IPS DF 4.7 (cell line): ENCODE data around the gene ETFDH.
"Not testable (repeated sequence)": the region's sequence is repeated elsewhere in the genome, so short reads cannot be mapped to it uniquely, and the experiment has no call there.

Experiments
- DNase-seq: peaks from one replicate; pipeline ENCODE4 v3.0.0-alpha.2; 2013; ENCODE audit warnings: low spot score; ENCODE audit errors: extremely low read depth

Gene ETFDH

DNA sequence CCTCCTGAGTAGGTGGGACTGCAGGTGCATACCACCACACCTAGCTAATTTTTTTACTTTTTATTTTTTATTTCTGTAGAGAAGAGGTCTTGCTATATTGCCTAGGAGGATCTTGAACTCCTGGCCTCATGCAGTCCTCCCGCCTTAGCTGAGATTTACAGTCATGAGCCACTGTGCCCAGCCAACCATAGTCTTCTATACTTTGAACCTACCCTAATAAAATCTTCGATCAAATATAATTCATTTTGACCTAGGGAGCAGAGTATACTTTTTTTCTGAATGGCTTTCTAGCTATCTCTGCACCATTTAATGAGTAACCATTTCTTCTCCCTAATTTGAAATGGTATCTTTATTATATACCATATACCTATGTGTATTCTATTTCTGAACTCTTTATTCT, 6.7 kb downstream of the ETFDH start:
- DNase-seq = no peak

DNA sequence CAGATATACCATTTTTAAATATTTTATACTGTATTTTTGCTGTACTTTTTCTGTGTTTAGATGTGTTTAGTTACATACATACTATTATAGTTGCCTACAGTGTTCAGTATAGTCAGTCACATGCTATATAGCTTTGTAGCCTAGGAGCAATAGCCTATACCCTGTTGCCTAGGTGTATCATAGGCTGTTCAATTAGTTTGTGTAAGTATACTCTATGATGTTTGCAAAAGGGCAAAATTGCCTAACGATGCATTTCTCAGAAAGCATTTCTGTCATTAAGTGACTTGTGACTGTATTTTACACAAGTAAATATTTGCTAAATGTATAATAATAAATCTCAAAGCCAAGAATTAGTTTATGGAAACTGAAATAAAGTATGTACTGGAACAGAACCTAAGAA, 9.5 kb downstream of the ETFDH start:
- DNase-seq = no peak

DNA sequence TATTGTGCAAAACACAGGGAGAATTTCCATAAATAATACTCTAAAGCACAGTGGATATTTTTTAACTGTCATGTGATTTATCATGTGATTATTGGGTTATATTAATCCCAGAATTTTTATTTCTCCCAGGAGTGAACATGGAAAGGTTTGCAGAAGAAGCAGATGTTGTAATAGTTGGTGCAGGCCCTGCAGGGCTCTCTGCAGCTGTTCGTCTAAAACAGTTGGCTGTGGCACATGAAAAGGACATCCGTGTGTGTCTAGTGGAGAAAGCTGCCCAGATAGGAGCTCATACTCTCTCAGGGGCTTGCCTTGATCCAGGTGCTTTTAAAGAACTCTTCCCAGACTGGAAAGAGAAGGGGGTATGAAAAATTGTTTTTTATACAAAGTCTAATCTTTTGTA, 10.0 kb downstream of the ETFDH start:
- DNase-seq = no peak

DNA sequence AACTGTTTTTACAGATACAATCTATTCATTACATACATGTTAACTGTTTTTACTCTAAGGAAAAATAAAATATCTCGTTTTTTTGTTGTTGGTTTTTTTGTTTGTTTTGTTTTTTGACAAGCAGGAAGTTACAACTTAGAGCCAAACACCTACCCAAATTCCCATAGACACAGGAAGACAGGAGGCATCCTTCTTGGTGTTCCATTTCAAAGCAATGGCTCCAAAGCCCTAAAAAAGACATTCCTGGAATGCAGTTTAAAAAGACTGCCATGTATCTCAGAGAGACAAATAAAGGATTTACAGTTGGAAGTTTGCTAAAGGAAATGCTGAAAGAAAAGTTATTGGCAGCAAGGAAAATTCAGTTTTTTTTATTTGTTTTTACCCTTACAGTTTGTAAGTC, 16.7 kb downstream of the ETFDH start:
- DNase-seq = no peak

DNA sequence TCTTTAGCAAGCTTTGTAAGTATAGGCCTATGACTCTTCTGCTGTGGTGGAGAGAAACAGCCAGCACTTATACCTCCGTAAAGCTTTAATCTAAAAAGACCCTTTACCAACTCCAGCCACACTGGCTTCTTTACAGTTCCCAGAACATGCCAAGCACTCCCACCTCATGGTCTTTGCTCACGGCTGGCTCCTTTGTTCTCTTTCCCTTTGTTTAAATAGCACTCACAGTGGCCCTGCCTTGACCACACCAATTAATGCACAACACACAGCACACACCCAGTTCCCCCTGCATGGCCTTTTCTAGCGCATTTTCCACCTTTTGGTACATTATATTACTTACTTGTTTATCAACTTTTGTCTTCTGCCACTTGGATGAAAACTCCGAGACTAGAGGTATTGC, 32.2 kb downstream of the ETFDH start:
- no peak for DNase-seq

DNA sequence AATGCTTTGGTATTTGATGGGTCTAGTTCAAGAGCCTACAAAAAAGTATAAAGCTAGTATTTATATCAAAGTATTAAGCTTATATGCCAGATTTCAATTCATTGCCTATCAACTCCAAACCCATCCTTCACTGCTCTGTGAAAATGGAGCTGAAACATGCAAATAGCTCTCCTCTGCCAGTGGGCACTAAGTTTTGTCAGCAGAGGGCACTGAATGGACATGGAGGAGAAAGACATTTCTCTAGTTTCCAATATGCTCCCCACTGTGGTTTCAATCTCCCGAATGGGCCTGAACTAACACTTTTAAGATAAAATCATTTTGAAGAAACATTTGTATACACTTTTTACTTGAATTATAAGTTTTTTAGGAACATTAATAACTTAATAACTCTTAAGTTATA, 38.7 kb downstream of the ETFDH start:
- no peak for DNase-seq

DNA sequence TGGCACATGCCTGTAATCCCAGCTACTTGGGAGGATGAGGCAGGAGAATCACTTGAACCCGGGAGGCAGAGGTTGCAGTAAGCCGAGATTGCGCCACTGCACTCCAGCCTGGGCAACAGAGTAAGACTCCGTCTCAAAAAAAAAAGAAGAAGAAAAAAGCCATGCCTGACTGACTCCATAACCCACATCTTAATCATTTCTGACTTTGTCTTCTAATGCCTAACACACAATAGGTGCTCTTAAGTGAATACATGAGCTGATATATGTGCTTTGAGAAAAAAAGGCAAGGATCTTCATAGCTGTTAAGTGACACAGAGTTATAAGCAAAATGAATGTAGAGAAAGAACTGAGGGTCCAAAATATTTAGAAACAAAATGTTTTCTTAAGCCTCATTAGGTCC, 40.5 kb downstream of the ETFDH start:
- not testable (repeated sequence) for DNase-seq

DNA sequence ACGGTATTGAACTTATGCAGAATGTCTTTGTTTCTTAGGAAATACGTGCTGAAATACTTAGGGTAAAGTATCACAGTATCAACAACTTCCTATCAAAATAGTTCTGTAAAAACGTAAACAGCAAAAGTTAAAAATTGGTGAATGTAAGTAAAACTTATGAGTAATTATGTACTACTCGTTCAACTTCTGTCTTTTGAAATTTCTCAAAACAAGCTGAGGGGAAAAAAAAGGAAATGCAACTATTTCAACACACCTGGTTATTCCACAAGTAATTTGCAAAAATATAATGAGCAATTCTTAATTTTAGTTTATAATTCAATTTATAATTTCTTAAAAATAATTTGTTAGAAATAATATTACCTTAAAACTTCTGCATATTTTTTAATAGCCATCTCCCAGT, 42.8 kb downstream of the ETFDH start:
- no peak for DNase-seq

DNA sequence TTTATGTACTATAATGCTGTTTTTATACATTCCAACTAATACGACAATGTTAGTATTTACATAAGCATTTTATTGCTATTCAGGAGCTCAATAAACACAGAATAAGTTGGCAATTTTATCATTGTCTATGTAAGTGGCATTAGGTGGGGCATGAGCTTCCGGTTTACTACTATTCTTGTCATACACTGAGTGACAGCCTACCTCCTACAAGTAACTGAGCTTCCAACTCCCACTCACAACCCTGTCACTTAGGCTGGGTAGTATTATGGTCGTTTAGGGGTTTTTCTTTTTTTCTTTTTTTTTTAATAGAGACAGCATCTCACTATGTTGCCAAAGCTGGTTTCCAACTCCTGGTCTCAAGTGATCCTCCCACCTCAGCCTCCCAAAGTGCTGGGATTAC, 43.7 kb downstream of the ETFDH start:
- no peak for DNase-seq

DNA sequence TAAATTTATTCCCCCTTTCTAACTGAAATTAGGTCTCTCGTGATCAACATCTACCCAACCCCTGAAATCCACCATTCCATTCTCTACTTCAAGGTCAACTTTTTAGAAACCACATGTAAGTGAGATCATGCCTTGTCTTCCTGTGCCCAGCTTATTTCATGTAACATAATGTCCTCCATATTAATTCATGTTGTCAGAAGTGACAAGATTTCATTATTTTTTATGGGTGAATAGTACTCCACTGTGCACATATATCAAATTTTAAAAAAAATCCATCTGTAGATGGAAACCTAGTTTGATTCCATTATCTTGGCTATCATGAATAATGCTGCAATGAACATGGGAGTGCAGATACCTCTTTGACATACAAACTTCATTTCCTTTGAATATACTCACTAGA, 49.6 kb downstream of the ETFDH start:
- no peak for DNase-seq

DNA sequence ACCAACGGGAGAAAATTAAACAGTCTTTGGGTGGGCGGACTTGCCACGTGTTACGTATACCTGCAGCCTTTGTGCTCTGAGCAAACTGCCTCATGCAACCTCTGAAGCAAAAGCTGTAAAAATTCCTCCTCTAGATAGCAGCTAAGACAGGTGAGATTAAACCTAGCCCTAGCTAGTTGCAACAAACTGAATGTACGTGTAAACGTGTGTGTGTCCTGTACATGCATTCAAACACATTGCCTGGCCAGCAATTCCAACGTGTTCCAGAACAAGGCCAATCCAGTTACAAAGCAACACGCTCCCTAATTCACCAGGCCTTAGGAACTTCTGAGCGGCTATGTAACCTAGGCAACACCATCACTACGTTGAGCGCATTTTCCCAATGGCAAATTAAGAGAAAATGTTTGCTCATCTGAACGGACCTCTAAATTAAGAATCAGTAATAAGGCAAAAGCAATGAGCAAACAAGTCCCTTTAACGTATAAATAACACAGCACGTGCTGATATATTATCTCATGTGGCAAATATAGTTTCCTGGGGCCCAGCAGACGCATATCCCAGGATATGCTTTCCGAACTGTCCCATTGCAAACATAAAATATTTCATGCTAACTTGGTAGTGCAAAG, 50.3 kb downstream of the ETFDH start:
- no peak for DNase-seq

DNA sequence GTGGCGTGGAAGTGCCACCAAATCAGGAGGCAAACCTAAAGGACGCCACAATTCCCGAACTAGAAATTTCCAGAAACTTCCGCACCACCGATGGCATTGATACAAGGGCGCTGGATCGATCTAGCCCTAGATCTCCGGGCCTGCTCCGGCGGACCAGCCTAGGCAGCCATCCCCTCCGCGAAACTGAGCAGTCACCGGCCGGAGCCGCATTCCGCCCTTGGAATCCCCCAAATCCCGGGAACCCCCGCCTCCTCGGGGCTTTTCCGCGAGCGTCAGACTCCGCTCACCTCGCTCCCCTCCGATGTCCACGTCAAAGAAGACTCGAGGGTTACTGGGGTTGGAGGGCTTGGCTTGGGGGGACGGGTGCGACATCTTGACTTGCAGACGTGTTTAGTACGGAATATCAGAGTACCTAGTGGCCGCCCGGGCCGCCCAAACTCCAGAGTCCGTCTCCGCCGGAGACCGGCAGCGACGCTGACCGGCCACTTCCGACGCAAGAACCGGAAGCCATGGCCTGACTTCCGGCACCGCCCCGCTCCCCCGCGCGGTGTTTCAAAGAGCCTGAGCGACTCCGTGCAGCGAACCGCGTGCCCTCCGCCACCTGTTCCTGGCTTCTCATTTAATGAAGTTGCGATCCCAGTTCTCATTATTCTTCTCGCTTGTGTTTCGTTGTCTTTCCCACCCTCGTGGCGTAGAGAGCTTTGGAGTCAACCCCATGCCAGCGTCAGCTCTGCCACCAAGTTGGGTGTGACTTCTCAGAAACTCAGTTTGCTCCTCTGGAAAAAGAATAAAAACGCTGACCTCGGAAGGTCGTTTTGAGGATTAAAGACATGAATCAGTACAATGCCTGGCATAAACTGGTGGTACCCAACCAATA, 51.1 kb downstream of the ETFDH start, which contains the start of gene PPID:
TSS of gene PPID (minus strand) at position 480 of the 877 bp plus-strand sequence. CDS start at position 372, 108 bp downstream.
- DNase-seq = peak; percentile 38

DNA sequence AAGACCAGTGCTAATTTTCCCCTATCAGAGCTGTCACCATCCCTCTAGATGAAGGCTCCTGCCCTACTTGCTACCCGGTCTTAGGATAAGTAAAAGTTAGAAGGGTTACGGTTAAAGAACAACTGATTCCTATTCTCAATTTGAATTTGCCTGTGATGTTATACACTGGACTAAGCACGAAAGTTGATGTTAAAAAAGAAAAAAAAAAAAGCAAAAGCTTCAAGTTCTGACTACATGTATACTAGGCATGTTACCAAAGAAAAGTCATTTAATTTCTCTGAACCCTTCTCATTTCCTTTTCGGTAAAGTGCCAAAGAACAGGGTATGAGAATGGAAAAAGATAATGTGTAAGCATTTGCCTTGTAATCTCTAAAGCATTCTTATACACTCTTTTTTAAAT, 52.5 kb downstream of the ETFDH start:
- no peak for DNase-seq

DNA sequence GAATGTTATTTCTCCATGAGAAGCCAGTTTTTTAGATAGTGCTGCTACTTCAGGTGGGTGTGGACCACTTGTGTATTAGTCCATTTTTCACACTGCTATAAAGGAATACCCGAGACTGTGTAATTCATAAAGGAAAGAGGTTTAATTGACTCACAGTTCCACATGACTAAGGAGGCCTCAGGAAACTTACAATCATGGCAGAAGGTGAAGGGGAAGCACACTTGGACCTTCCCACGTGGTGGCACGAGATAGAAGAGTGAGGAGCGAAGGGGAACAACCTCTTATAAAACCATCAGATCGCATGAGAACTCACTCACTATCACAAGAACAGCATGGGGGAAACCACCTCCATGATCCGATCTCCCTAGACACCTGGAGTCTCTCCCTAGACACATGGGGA, 54.5 kb downstream of the ETFDH start:
- no peak for DNase-seq

DNA sequence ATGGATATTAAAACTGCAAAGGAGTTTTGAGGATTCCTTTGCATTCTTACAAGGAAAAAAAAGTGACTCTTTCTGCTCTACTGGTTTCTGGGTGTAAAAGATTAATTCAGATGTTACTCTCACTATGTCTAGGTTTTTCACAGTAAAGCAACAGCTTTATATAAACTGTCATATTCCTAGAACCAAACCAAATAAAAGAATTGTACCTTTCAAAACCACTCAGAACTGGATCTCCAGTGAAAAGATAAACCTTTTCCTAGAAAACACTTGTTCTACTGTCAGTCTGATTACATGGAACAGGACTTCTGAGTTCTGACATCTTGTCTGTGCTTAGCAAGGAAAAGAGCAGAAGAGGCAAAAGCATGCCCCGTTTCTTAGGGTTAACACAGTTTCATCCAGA, 56.1 kb downstream of the ETFDH start:
- DNase-seq = no peak

DNA sequence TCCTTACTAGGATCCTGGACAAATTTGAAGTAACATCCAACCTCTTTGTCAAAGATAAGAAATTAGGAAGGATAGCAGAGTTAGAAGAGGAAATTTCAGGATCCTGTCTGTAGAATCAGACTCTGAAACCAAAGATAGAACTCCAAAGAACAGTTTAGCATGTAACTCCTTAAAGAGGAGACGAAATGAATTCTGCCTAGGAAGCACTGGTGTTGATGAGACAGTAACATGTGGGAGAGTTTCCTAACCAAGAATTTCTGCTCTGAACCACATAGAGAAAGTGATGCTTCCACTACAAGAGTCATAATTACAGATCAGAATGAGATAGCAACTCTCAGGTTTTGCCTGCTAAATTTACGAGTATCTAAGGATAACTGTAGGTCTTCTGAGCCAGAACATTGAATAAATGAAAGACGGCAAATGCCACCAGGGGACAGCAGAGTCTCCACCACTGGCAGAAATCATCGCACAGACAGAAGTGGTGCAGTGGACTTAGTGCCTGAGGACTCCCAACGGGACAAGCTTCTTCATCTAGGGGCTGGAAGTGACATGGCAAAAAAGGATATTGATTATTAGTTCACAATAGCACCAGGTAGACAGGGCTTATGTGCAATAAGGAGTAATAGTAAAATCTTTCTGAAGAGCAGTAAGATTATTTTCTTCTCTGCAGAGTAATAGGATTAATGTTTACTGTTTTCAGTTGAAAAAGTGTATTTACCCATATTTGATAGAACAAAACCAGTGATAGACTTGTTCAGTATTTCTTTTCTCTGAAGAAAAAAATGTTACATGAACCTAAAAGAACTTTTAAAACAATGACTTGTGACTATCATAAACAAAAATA, 57.8 kb downstream of the ETFDH start:
- DNase-seq = no peak

DNA sequence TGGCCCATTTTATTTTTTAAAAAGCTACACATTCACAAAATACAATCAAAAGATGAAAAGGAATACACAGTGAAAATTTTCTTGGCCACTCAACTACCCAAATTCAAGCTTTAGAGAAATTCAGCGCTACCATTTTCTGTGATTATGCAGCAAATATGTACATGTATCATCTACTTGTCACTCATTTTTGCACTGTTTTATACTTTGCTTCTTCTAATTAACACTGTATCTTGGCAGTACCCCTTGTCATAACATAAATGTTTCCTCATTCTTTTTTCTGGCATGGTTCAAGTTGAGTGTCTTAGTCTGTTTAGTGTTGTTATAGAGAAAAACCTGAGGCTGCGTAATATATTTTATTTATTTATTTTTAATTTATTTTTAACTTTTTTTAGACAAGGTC, 66.8 kb downstream of the ETFDH start:
- no peak for DNase-seq

DNA sequence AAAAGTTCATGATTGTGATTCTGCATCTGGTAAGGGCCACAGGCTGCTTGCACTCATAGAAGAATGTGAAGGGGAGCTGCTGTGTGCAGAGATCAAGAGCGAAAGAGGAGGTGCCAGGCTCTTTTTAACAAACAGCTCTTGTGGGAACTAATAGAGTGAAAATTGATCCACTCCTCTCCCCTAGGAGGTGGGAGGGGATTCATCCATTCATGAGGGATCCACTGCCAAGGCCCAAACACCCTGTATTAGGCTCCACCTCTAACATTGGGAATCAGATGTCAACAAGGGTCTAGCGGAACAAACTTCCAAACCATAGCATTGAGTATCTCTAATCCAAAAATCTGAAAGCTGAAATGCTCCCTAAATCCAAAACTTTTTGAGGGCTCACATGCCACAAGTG, 67.5 kb downstream of the ETFDH start:
- no peak for DNase-seq

DNA sequence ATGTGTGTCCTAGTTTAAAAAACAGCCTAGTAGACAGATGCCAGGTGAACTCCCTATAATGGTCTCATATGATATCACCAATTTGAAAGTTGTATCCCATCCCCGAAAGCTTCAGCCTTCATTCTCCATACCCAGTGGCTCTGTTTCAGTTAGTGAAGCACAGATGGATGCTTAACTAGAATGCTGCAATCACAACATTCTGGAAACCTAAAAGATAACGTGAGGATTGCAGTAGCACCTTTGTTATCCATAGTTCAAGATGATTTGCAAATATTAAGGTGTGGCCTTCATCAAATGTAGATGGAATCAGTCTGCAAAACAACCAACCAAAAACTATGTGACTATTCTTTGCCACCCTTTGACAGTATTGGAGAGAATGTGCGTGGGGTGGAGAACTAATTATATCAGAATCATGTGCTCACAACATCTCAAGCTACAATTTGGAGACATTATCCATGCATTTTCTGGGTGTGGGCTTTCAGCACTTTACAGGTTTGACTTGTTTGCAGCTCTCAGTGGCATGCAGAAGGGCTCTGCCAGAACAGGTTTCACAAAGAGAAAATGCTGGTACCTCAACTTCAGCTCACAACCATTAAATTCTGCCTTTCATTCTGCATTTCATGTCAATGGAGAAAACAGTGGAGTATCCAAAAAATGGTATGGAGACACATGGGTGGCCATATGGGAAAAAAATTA, 69.4 kb downstream of the ETFDH start:
- DNase-seq = no peak

DNA sequence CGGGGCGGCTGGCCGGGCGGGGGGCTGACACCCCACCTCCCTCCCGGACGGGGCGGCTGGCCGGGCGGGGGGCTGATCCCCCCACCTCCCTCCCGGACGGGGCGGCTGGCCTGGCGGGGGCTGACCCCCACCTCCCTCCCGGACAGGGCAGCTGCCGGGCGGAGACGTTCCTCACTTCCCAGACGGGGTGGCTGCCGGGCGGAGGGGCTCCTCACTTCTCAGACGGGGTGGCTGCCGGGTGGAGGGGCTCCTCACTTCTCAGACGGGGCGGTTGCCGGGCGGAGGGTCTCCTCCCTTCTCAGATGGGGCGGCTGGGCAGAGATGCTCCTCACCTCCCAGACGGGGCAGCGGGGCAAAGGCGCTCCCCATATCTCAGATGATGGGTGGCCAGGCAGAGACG, 74.4 kb downstream of the ETFDH start:
- DNase-seq = not testable (repeated sequence)

DNA sequence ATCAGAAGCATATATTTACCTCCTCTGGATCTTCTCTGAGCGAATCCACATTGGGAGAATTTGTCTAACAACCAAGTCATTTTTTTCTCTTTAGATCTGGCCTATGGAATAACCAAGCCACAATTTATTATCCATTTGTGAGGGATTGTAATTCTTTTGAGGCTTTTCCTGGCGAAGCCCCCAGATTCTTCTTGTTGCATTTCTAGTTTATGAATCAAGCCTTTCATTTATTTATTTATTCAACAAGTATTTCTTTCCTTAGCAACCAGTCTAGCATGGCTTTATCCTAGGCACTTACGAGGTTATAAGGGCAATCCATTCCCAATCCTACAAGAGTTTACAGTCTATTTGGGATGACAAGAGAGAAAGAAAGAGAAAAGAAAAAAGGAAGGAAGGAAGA, 78.3 kb downstream of the ETFDH start:
- DNase-seq = no peak
